NCI-H526 treated with DMSO at 0.1 percent for 48 hours (cell line): Measurements from ENCODE around the gene UPF1.

Experiments
- DNase-seq: peaks from one replicate; lab custom pipeline; 2025; lab: John Stamatoyannopoulos, UW

UPF1 gene

DNA sequence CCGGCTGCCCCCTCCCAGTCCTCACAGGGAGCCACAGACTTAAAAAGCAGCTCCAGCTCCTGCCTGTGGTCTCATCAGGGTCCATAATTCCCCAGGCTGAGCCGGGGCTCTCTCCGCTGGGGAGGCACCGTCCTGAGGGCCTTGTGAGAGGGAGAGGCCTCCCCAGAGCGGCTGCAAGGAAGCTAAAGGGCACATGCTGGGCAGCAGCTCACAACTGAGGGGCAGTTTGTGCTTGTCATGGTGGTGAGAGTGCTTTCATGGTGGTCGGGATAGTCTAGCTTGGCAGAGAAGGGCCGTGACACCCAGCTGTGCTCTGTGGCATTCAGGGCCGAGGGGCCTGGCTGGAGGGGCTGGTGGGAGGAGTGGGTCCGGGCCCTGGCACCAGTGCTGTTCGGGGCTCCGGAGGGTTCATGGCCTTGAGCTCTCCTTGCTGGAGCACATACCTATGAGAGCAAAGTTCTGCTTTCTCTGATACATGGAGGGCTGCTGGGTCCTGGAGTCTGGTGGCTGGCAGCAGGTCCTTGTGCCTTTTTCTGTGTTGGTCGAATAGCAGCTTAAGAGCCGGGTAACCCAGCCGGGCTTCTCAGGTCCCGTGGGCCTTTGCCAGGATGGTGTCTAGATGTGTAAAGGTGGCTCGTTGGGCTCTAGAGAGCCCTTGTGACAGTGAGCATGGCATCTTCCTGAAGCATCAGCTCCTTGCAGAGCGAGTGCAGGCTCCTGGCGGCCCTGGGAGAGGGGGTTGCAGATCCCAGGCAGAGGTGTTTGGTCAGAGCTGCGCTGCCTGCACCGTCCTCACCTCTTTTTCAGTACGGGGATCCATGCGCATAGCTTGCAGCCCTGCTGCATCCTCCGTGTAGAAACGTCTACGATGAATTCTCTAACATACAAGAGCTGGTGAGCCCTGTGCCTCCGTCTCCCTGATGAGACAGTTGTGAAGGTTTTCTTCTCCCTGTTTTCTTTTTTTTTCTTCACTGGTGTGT lies 8.8 kb downstream of the UPF1 start:
- DNase-seq: no peak

GRCh38 chr19:18841400-18841799 lies 9.6 kb downstream of the UPF1 start:
- DNase-seq: no peak

GRCh38 chr19:18842166-18842565 lies 10.4 kb downstream of the UPF1 start:
- no peak for DNase-seq

DNA sequence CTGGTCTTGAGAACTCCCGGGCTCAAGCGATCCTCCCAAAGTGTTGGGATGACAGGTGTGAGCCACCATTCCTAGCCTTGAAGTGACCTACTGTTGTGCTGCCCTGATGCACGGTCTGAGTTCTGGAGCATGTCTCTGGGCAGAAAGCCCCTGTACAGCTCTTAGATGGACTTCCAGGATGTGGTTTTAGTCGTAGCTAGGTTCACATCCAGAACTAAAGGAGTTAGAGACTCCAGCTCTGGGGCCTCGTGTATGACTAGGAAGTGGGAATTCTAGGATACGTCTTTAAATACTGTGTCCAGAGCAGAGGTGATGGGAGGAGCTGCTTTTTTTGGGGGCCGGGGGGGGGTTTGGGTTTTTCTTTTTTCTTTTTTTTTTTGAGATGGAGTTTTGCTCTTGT lies 12.2 kb downstream of the UPF1 start:
- no peak for DNase-seq

DNA sequence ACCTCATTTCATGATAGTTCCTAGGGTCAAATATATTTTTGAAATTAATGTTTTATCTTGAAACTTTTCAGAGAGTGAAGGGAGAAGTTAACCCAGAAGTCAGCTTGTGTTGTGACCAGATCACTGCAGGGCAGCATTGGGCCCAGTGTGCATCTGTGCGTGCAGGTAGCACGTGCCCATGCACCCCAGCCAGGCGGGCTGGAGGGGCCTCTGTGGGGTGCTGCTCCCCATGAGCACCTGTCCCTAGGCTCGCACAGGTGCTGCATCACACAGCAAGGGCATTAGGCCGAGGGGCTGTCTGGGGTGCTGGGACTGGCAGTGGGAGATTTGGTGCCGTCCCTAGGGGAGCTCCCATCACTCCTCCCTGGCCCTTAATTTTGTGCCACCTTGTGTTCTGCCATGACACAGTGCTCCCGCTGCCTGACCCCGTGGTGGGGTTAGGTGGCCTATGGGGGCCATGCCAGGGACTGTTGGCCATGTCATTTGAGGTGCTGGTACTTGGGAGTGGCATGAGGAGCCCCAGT lies 13.1 kb downstream of the UPF1 start:
- no peak for DNase-seq

DNA sequence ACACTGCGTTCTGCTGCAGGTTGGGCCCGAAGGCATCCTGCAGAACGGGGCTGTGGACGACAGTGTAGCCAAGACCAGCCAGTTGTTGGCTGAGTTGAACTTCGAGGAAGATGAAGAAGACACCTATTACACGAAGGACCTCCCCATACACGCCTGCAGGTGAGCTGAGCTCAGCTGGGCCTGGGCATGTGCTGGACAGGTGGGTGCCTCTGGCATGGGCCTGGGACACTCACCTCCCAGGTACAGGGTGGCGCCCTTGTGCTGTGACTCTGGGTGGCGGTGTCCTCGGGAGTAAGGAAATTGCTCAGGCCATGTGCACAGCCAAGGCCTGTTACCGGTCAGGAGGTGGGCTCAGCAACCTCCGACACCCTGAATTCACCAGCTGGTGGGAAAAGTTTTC lies 14.2 kb downstream of the UPF1 start:
- DNase-seq: no peak

- no peak for DNase-seq
Measured at GRCh38 chr19:18846862-18847548, 15.2 kb downstream of the UPF1 start.

DNA sequence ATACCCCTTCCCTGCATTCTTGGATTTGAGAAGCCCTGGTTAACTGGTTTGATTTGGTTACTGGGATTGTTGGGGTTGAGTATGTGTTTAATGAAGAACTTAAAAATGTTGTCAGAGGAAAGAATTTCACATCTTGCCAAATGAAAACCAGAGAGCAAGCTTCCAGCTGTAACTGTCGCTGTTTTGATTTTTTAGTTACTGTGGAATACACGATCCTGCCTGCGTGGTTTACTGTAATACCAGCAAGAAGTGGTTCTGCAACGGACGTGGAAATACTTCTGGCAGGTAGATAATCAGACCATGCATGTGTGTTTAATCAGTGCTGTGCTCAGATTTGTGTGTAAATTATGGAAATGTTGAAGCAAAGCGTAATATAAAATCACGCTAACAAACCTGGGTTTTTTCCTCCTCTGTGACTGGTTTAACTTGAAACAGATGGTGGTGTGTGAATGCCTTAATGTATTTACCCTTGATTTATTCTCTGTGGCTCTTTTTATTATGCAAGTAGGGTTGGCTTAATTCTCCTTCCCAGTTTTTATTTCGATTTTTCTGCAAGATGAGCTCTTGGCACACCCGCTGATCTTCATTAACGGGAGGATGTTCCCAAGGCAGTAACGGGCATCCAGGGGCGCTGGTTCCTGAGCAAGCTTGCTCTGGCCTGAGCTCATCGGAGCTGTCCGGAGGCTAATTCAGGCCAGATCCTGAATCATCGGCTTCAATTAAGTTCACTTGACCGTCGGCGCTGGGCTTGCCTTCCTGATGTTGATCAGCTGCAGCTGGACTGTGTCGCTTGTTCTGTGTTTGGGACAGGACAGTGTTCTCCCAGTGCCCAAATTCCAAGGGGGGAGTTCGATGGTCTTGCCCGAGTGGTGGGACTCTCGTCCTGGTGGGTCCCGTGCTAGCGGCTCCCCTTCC lies 16.0 kb downstream of the UPF1 start:
- DNase-seq: no peak

GRCh38 chr19:18848878-18849661 lies 17.3 kb downstream of the UPF1 start:
- no peak for DNase-seq

DNA sequence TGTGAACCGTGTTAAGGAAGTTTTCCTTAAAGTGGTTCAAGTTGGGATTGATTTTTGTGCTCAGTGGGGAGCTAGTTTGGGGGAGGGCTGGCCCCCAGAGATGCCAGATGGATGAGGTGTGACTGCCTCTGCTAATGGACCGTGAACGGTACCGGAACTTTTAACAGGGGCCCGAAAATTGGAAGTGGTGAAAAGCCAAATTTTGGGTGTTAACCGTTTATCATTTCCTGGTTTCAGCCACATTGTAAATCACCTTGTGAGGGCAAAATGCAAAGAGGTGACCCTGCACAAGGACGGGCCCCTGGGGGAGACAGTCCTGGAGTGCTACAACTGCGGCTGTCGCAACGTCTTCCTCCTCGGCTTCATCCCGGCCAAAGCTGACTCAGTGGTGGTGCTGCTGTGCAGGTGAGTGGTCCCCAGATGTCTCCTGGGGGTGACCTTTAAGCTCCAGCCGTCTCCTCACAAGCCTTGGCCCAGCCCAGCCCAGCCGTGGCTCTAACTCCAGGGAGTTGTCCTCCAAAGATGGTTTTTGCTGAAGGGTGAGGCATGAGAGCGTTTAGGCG lies 18.2 kb downstream of the UPF1 start:
- DNase-seq: no peak

- DNase-seq: no peak
Measured at GRCh38 chr19:18850471-18851375, 19.0 kb downstream of the UPF1 start.

GRCh38 chr19:18851673-18852325 lies 20.0 kb downstream of the UPF1 start:
- DNase-seq: no peak

DNA sequence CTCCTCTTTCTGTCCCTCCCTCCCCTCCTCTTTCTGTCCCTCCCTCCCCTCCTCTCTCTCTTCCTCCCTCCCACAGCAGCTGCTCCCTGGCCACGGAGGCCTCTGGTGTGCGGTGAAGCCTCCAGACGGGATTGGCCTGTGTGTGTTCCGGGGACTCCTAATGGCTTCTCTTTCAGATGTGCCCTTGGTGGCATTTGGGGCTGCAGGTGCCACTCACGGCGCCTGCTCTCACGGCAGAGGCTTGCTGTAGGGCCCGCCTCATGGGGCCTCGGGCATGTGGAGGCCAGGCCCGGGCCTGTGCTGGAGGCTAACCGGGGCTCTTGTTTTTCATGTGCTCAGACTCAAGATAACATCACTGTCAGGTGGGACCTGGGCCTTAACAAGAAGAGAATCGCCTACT lies 20.9 kb downstream of the UPF1 start:
- DNase-seq: no peak

- no peak for DNase-seq
Measured at GRCh38 chr19:18853755-18854427, 22.1 kb downstream of the UPF1 start.

- no peak for DNase-seq
Measured at GRCh38 chr19:18854982-18855381, 23.2 kb downstream of the UPF1 start.

DNA sequence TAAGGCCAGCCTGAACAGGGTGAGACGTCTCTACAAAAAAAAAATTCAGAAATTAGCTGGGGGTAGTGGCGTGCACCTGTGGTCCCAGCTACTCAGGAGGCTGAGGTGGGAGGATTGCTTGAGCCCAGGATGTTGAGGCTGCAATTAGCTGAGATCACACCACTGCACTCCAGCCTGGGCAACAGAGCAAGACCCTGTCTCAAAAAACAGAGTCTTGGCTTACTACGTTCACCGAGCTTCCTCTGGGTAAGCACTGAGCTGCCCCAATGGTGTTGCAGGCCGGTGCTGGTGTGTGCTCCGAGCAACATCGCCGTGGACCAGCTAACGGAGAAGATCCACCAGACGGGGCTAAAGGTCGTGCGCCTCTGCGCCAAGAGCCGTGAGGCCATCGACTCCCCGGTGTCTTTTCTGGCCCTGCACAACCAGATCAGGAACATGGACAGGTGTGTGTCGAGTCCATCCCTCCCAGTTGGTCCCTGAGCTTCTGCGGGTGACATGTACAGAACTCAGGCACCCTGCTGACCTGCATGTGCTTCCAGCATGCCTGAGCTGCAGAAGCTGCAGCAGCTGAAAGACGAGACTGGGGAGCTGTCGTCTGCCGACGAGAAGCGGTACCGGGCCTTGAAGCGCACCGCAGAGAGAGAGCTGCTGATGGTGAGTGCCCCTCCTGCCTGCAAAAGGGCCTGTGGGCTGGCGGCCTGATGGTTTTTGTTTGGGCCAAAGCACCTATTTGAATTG lies 24.1 kb downstream of the UPF1 start:
- no peak for DNase-seq

DNA sequence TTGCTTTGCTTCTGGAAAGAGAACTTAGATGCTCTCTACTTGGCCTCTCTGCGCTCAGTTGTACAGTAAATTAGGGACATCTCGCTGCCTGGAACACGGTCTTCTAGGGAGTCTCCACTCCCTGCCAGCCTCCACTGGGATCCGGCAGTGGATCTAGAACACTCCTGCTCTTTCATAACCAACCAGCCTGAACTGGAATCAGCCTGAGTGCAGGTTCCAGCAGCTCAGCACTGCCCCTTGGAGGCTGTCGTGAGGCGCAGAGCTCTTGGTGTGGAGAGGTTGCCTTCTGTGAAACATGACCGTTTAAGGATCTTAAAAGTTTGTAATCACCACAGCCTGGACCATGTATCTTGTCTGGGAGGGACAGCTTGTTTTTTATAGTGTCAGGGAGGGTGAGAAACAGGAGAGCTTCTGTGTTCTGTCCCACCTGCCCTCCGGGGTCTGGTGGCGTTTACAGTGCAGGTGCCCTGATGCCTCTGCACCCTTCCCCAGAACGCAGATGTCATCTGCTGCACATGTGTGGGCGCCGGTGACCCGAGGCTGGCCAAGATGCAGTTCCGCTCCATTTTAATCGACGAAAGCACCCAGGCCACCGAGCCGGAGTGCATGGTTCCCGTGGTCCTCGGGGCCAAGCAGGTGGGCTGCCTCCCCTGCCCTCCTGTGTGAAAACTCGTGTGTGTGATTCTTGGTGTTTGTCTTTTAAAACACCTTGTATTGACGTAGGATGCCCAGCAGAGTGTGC lies 24.8 kb downstream of the UPF1 start:
- DNase-seq: no peak
